ENCODE results near the gene HORMAD2.

Gene HORMAD2

DNA sequence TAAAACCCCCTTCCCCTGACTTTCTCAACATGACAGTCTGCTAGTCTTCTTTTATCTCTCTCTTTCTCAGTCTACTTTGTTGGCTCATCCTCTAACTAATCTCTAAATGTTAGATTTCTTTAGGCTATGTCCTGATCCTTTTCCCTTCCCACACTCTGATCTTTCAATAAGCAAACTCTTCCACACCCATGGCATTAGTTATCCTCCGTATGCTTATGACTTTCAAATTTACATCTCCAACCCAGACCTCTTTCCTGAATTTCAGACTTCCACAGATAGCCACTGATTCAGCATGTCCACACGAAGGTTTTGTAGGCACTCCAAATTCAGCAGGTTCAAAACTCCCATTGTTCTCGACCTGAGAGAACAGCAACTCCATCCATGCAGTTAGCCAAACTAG, 90.7 kb downstream of the HORMAD2 start:
- DNase-seq: no peak

- no peak for DNase-seq
Observed at GRCh38 chr22:30175690-30176288, 95.5 kb downstream of the HORMAD2 start.

DNA sequence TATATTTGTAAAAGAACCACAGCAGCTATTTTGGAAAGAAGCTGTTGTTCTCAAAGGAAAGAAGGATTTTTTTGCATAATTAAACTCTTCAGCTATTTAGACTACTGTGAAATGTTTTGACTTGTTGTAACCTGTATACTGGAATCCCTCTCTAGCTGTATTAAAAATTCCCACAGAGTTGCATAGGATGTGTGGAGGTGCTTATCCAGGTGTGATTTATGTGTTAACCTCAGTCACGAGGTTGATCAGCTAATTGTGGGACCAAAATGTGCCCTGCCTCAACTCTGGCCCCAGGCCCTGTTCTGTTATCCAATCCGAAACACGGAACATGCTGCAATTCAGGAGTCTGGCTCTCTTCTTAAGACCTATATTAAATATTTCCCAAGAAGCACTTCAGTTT, 96.2 kb downstream of the HORMAD2 start:
- no peak for DNase-seq

DNA sequence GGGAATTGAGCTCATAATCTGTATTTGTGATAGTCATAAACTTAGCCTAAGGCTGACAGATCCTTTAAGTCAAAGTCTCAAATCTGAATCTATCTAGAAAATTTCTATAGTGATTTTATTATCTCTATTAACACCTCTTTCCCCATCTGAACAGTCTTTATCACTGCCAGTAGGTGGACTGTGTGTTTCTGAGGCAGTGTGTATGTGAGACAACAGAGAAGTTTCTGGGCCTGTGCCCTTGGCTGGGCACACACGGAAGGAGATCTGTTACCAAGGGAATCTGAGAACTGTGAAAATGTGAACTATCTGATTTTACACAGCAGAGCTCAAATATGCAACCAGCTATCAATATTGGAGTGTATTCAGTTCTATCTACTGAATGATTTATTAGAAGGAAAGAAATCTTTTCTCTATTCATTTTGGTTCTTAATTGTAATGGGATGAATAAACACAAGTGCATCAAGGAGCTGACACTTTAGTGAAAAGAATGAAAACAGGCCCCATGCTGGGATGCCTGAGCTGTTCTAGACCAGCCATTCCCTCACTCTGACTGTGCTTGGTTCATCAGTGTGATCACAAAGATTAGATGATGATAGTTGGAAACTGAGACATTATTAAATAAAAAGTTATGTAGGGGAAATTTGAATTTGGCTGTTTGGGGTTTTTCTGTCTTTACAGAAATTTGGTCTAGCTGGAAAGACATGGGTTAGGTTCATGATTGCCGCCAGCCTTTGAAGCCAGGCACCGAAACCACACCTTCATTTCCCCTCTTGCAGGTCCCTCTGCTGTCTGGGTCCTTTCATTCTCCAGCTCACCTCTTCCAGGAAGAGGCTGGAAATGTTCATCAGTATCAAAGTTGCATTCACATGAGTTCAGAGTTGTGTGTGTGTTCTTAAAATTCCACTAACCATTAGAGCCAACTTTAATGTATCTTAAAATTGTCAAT, 98.2 kb downstream of the HORMAD2 start:
- no peak for DNase-seq

GRCh38 chr22:30180616-30181015, 100.4 kb downstream of the HORMAD2 start:
- DNase-seq: no peak

- DNase-seq: no peak
Observed at GRCh38 chr22:30181459-30182349, 101.4 kb downstream of the HORMAD2 start.

GRCh38 chr22:30182350-30182745, 102.1 kb downstream of the HORMAD2 start:
- DNase-seq: no peak

DNA sequence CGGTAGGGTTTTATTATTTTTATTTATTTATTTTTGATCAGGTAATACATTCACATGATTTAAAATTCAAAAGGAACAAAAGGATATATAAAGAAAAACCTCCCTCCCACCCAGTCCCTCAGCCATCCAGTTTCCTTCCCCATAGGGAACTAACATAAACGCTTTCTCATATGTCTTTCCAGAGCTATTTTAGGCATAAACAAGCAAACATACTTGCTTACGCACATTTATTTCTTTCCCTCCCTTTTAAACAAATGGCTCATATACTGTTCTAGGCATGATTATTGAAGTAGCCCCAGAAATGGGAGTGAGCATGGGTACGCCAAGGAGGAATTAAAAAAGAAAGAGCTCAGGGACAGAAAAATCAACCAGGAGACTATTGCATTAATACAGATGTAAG, 102.6 kb downstream of the HORMAD2 start:
- DNase-seq: no peak

DNA sequence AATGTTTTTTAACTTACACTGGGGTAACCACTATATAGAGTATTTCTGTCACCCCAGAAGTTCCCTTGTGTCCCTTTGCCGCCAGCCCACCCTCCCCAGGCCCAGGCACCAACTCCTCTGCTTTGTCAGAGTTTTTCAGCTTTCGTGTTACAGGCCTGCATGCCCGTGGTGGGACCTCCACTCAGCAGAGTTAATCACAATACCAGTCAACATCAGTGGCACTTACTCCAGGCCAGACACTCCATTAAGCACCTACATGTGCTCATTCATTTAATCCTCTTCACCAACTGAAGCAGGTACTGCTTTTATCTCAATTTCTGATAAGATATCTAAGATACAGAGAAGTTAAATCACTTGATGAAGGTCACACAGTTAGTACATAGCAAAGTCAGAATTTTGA, 103.0 kb downstream of the HORMAD2 start:
- DNase-seq: no peak

- no peak for DNase-seq
Observed at GRCh38 chr22:30183861-30184278, 103.6 kb downstream of the HORMAD2 start.

GRCh38 chr22:30185129-30185528, 104.9 kb downstream of the HORMAD2 start:
- peak; percentile 68 for DNase-seq

DNA sequence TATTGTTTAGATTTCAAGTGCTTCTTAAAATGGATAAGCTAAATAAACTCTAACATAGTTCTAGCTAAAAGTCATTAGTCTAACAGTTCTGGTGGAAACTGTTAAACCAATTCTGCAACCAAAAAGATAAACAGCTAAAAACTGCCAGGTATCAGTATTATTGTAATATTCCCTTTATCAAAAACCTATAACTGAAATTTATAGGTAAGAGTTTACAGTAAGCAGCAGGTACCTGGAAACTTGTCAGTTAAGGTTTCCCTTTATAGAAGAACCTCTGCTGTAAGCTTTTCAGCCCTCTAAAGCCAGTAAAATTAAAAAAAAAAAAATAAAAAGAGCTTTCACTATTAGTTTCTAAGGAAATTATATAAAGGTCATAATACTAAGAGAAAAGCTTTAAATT, 105.3 kb downstream of the HORMAD2 start:
- DNase-seq: no peak

DNA sequence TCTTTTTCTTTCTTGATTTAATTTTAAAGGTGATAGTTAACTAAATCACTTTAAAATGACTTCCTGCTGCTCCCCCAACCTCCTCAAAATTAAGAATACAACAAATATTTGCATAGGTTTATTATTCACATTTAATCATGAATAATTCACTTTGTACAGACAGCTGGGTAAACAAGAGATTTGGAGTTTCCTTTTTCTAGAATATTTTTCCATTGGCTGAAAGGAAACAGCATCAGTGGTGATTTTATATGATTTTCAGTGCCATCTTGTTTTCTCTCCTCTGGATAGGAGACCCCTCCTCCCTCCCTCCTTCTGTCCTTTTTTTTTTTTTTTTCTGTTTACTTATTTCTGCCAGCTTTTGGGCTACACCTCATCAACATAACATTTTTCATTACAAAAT, 105.8 kb downstream of the HORMAD2 start:
- no peak for DNase-seq

- no peak for DNase-seq
Observed at GRCh38 chr22:30186510-30186909, 106.2 kb downstream of the HORMAD2 start.

GRCh38 chr22:30187094-30187493, 106.8 kb downstream of the HORMAD2 start:
- DNase-seq: no peak

DNA sequence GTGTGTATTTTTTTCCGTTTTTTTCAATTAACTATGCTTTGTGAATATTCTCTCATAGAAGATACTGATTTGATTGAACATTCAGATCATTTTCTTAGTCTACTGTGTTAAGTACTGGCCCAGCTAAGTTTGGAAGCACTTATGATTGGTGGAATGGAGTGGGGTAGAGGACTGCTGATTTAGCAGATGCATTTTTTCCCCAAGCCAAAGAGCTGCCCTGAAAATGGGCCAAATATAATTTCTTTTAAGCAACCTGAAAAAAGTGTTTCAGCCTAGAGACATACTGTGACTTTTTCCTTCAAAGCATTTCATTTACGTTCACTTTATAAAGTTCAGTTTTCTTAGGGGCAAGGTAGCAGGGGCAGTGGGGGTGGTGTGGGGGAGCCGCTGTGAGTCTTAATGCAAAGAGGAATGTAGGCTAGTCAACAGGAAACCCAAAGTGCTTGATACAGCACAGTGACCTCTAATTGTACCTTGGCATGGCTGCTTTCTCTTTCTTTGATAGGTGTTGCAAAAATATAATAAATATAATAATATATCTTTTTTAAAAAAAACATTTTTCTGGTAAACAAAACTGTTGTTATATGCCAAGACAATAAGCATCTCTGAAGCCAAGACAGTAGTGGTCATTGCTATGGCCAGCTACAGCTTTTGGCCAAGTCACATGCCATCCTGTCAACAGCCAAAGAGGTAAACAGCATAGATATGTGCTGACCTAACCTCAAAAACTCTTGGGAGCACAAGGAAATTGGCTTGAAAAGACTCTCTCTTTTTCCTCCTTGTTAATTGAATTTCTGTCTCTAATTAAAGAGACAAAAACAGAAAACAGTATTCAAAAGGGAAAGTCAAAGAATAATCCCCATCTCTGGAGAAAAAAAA, 107.5 kb downstream of the HORMAD2 start:
- no peak for DNase-seq

DNA sequence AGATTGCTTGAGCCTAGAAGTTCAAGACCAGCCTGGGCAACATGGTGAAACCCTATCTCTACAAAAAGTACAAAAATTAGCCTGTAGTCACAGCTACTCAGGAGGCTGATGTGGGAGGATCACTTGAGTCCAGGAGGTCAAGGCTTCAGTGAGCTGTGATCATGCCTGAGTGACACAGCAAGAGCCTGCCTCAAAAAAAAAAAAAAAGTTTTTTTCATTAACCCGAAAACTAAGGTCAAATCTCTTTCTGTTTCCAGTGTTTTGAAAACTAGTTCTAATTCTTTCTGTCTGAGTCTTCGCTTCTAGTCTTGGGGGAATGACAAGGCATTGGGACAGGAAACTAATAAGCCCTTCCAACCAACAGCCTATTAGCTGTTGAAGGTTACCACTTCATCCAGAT, 108.6 kb downstream of the HORMAD2 start:
- no peak for DNase-seq

- DNase-seq: no peak
Observed at GRCh38 chr22:30190574-30190973, 110.3 kb downstream of the HORMAD2 start.

DNA sequence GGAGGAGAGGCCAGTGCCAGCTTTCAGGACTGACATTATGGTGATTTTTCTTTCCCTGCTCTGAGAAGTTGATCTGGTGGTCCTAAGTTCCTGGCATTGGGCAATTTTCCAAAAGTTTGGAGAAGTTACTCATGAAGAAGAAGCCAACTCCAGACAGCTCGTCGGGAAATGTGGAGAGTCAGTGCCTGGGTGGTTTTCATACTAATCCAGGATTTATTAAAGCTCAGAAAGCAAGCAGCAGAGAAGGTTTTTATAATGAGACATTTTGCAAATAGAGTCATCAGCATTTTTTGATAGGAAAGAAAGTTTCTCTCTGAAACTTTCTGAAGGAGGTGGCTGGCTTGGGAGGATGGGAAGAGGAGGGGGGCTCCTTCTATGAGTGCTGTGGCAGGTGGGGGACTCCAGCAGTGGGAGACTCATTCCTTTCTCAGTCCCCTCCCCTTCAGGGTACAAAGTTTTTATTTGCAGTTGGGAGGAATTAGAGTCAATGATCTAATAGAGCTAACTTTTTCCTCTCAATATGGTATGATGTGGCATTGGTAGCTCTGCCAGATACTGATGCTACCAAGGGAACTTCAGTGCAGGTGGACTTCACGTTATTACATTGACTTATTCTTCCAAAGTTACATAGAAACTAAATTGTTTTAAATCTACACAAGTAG, 110.9 kb downstream of the HORMAD2 start:
- no peak for DNase-seq

DNA sequence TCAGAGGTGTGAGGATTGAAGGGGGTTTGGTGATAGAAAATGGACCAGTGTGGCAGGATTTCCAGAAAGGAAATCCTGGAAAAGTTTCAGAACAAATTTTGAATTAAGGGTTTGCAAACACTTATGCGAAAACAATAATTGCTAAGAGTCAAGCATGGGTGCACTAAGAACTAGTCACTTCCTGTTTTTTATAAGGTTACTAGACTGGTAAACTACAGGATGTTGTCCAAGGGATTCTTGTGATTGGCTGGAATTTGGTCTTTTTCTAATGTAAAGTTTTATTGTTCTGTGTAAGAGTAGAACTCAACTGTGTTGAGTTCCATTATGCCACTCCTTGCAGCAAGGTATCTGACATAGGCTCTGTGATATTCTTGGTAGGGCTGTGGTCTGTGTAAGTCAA, 112.2 kb downstream of the HORMAD2 start:
- DNase-seq: no peak

- DNase-seq: no peak
Observed at GRCh38 chr22:30193031-30193775, 112.9 kb downstream of the HORMAD2 start.

Data from activated CD8-positive, alpha-beta memory T cell treated with anti-CD3 and anti-CD28 coated beads, Interleukin-2, amount 50 U/mL, for 48 hours (primary cell).